GM13976 (cell line): ENCODE measurements around the gene HELB.

ENCODE experiments used
- DNase-seq: peaks from one replicate; pipeline ENCODE4 v3.0.0; 2012; ENCODE audit warnings: low spot score
- CTCF ChIP-seq: IDR thresholded peaks from 2 replicates; pipeline ENCODE4 v1.5.1; 2012; ENCODE audit warnings: borderline replicate concordance, mild to moderate bottlenecking; ENCODE audit not compliant: insufficient read depth; ENCODE audit errors: extremely low read depth, missing control alignments, control extremely low read depth
- in situ Hi-C: fragments of 300-500 bp; cut with MboI; formaldehyde crosslinking; loops from one replicate; pipeline ENCODE4 v1.12.0; 2022; ENCODE audit warnings: low sequenced_read_pairs, mixed read lengths, inconsistent platforms; ENCODE audit not compliant: unreplicated experiment

The HELB gene

GRCh38 chr12:66341126-66341525 is 38.8 kb downstream of the HELB start:
- in situ Hi-C loops, result no loop called here
- DNase-seq, result no peak
- no peak for TF ChIP-seq CTCF

- in situ Hi-C loops, result no loop called here
- DNase-seq, result no peak
- no peak for TF ChIP-seq CTCF
Observed at GRCh38 chr12:66345212-66345611, 42.9 kb downstream of the HELB start.

GRCh38 chr12:66345956-66346355 is 43.7 kb downstream of the HELB start:
- no peak for TF ChIP-seq CTCF
- DNase-seq, result no peak
- in situ Hi-C loops, result no loop called here

- in situ Hi-C loops, result no loop called here
- no peak for DNase-seq
- no peak for TF ChIP-seq CTCF
Observed at GRCh38 chr12:66351301-66351700, 49.0 kb downstream of the HELB start.

- peak; percentile 33 for TF ChIP-seq CTCF
- DNase-seq, result no peak
- in situ Hi-C loops, result no loop called here
Observed at GRCh38 chr12:66352197-66352596, 49.9 kb downstream of the HELB start.

GRCh38 chr12:66352899-66353298 is 50.6 kb downstream of the HELB start:
- no peak for DNase-seq
- in situ Hi-C loops, result no loop called here
- TF ChIP-seq CTCF, result no peak

- no peak for DNase-seq
- no peak for TF ChIP-seq CTCF
- in situ Hi-C loops, result no loop called here
Observed at GRCh38 chr12:66354291-66354690, 52.0 kb downstream of the HELB start.
